IMR-90 (cell line): ENCODE measurements around the gene ATOH8.

ENCODE experiments used
- BHLHE40 ChIP-seq: fragments of 150-350 bp; IDR thresholded peaks from 2 replicates; pipeline ENCODE4 v1.6.1; 2016; ENCODE audit warnings: mild to moderate bottlenecking, low read depth, low read length
- CEBPB ChIP-seq: IDR thresholded peaks from 2 replicates; pipeline ENCODE4 v1.6.1; 2012; ENCODE audit warnings: low read depth, low read length, improper control_type of control experiment
- CTCF ChIP-seq: conservative IDR thresholded peaks from 2 replicates; pipeline ENCODE4 v1.5.1; 2012; ENCODE audit warnings: mild to moderate bottlenecking, low read depth, low read length, improper control_type of control experiment
- FOS ChIP-seq: fragments of 150-350 bp; IDR thresholded peaks from 2 replicates; pipeline ENCODE4 v1.6.1; 2016; ENCODE audit warnings: low read depth, low read length
- MAZ ChIP-seq: IDR thresholded peaks from 2 replicates; pipeline ENCODE4 v1.6.1; 2012; ENCODE audit warnings: low read depth, mild to moderate bottlenecking, low read length, improper control_type of control experiment, moderate library complexity, borderline replicate concordance
- NFE2L2 ChIP-seq: fragments of 150-350 bp; IDR thresholded peaks from 2 replicates; pipeline ENCODE4 v1.6.1; 2016; ENCODE audit warnings: low read depth, mild to moderate bottlenecking, low read length
- POLR2A ChIP-seq: IDR thresholded peaks from 2 replicates; pipeline ENCODE4 v1.6.1; 2012; ENCODE audit warnings: mild to moderate bottlenecking, low read depth, low read length
- RAD21 ChIP-seq: IDR thresholded peaks from 2 replicates; pipeline ENCODE4 v1.6.1; 2012; ENCODE audit warnings: low read length, improper control_type of control experiment
- RCOR1 ChIP-seq: IDR thresholded peaks from 2 replicates; pipeline ENCODE4 v1.6.1; 2012; ENCODE audit warnings: mild to moderate bottlenecking, low read length, improper control_type of control experiment; ENCODE audit not compliant: insufficient replicate concordance
- USF2 ChIP-seq: fragments of 150-350 bp; IDR thresholded peaks from 2 replicates; pipeline ENCODE4 v1.6.1; 2017; ENCODE audit warnings: mild to moderate bottlenecking, antibody characterized with exemption, low read length, low read depth
- TF ChIP-seq, protein P1 (sequence below): fragments of 150-350 bp; IDR thresholded peaks from 2 replicates; pipeline ENCODE4 v1.6.1; 2016; ENCODE audit warnings: low read depth, mild to moderate bottlenecking, low read length, moderate library complexity, borderline replicate concordance

DNA sequence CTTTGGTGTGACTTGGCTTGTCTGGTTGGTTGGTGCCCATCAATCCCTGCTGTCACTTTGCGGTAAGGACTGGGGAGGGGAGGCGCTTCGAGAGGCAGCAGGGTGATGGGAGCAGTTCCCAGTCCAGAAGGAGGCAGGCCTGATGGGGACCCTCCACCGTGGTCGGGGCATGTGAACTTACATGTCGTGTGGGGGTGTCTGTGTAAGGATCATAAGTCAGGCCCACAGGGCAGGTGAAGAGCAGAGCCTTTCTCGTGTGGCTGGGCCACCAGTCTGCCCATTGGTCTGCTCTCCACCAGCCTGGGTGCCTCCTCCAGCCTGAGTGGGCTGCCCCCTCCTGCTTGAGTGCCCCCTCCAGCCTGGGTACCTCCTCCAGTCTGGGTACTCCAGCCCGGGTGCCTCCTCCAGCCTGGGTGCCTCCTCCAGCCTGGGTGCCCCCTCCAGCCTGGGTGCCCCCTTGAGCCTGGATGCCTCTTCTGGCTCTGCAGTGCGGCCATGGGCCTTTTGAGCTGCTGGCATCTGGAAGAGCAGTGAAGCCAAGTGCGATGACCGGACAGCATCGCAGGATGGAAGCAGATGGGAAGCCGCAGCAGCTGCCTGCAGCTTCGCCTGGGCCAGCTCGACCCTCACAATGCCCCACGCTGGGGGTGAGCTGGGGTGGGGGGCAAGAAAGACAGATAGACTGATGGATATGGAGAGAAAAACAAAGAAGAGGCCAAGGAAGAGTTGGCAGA is 25.0 kb downstream of the ATOH8 start:
- TF ChIP-seq CTCF: no peak
- no peak for TF ChIP-seq RAD21
- TF ChIP-seq POLR2A: no peak
- no peak for TF ChIP-seq BHLHE40
- no peak for TF ChIP-seq RCOR1
- TF ChIP-seq MAZ: no peak
- TF ChIP-seq, protein P1, sequence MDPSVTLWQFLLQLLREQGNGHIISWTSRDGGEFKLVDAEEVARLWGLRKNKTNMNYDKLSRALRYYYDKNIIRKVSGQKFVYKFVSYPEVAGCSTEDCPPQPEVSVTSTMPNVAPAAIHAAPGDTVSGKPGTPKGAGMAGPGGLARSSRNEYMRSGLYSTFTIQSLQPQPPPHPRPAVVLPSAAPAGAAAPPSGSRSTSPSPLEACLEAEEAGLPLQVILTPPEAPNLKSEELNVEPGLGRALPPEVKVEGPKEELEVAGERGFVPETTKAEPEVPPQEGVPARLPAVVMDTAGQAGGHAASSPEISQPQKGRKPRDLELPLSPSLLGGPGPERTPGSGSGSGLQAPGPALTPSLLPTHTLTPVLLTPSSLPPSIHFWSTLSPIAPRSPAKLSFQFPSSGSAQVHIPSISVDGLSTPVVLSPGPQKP: no peak
- TF ChIP-seq FOS: no peak
- no peak for TF ChIP-seq NFE2L2
- no peak for TF ChIP-seq CEBPB
- no peak for TF ChIP-seq USF2
